Osteoblast (primary cell): ENCODE data around the gene GPR78. TPM values are rescaled to one million over a fixed set of nuclear protein-coding genes. Genes with fewer than 3 reads are reported as not detected.

Experiments used
- DNase-seq: peaks from one replicate; pipeline ENCODE4 v3.0.0; 2011; ENCODE audit warnings: low spot score, mixed read lengths; ENCODE audit not compliant: insufficient read length; ENCODE audit errors: missing footprints
- H2AFZ ChIP-seq: 2 replicates; pipeline ENCODE4 v1.6.0; 2011; ENCODE audit warnings: mild to moderate bottlenecking, low read length
- H3K27ac ChIP-seq: 2 replicates; pipeline ENCODE4 v1.5.1; 2011; ENCODE audit warnings: mild to moderate bottlenecking, low read depth, low read length, moderate library complexity
- H3K27me3 ChIP-seq: 2 replicates; pipeline ENCODE4 v1.6.0; 2012; ENCODE audit warnings: mild to moderate bottlenecking, control low read depth, inconsistent platforms, low read length, moderate library complexity; ENCODE audit not compliant: insufficient read depth
- H3K36me3 ChIP-seq: 2 replicates; pipeline ENCODE4 v1.5.1; 2011; ENCODE audit warnings: mild to moderate bottlenecking, low read length, control low read depth, moderate library complexity; ENCODE audit not compliant: insufficient read depth
- H3K4me1 ChIP-seq: 2 replicates; pipeline ENCODE4 v1.5.1; 2011; ENCODE audit warnings: mild to moderate bottlenecking, low read length, control low read depth, moderate library complexity; ENCODE audit not compliant: insufficient read depth
- H3K4me2 ChIP-seq: 2 replicates; pipeline ENCODE4 v1.6.0; 2011; ENCODE audit warnings: mild to moderate bottlenecking, low read length; ENCODE audit not compliant: insufficient read depth
- H3K4me3 ChIP-seq: fragments of 200-600 bp; sonication (generic); 3 replicates; pipeline ENCODE4 v1.5.1; 2012; ENCODE audit warnings: mild to moderate bottlenecking, low read length, inconsistent platforms; ENCODE audit not compliant: insufficient read depth
- H3K79me2 ChIP-seq: 2 replicates; pipeline ENCODE4 v1.6.0; 2012; ENCODE audit warnings: mild to moderate bottlenecking, low read length, control low read depth, inconsistent platforms; ENCODE audit not compliant: insufficient read depth
- H3K9me3 ChIP-seq: 2 replicates; pipeline ENCODE4 v1.5.1; 2011; ENCODE audit warnings: low read depth, low read length, control low read depth
- H4K20me1 ChIP-seq: 2 replicates; pipeline ENCODE4 v1.6.0; 2012; ENCODE audit warnings: mild to moderate bottlenecking, low read length, control low read depth; ENCODE audit not compliant: insufficient read depth
- CTCF ChIP-seq: IDR thresholded peaks from 2 replicates; pipeline ENCODE4 v1.5.1; 2011; ENCODE audit warnings: mild to moderate bottlenecking, low read depth, low read length, moderate library complexity; ENCODE audit errors: extremely low read depth
- total RNA-seq: library from RNA; depleted of rRNA; stranded (reverse); fragments of >200 nt; gene quantifications from 2 replicates; pipeline ENCODE4 v1.2.3, GENCODE V29; 2012

Gene GPR78
- total RNA-seq, 1 donor: 1.8 TPM

DNA sequence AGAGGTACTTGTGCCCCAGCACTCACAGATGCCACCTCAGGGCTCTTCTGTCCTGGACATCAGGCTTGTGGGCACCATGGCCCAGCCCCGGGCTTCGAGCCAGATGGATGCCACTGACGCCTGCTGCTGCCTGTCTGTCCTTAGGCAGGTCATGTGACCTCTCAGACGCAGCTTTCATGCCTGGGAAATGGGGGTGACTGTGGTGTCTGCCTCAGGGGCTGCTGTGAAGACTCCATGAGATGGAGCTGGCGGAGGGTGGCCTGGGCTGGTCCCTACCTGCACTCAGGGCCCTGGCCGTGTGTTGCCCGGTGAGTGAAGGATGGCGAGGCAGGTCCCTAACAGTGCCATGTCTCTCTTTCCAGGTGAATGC, 18.9 kb downstream of the GPR78 start:
- Histone ChIP-seq H2AFZ (no peak overlapping the region), H3K9me3 (no peaks in the 10 kb centered on the region), H3K4me2 (no peak overlapping the region), H3K36me3 (peaks cover 5% of the 10 kb centered on the region), H3K27ac (no peak overlapping the region), H3K27me3 (peaks cover 5% of the 10 kb centered on the region), H3K79me2 (no peaks in the 10 kb centered on the region), H3K4me1 (peaks cover 10% of the 10 kb centered on the region), H3K4me3 (no peak overlapping the region), H4K20me1 (peaks cover 59% of the 10 kb centered on the region)
- TF ChIP-seq CTCF: no peak
- no peak for DNase-seq

DNA sequence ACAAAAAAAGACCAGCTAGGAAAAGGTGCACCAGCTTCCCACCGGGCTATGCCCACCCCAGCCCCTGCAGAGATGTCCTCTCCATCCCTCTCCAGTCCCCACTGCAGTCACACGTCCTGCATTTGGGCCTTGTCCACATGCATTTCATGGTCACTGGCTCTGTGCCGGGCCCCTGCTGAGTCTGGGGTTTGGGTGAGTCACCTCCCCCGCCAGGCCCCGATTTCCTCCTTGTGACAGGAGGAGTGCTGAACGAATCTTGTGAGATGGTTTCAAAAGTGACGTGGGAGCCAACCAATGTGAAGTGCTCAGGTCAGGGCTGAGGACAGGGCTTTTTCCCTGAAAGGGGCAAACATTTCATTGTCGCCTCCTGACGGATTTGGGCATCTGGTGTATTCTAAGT, 19.5 kb downstream of the GPR78 start:
- no peak for TF ChIP-seq CTCF
- Histone ChIP-seq H3K4me1 (peaks cover 10% of the 10 kb centered on the region), H3K36me3 (peaks cover 5% of the 10 kb centered on the region), H4K20me1 (peaks cover 60% of the 10 kb centered on the region), H3K27me3 (peaks cover 5% of the 10 kb centered on the region), H3K4me2 (no peak overlapping the region), H2AFZ (no peak overlapping the region), H3K27ac (no peak overlapping the region), H3K4me3 (no peak overlapping the region), H3K79me2 (no peaks in the 10 kb centered on the region), H3K9me3 (no peaks in the 10 kb centered on the region)
- peak; percentile 96 for DNase-seq

DNA sequence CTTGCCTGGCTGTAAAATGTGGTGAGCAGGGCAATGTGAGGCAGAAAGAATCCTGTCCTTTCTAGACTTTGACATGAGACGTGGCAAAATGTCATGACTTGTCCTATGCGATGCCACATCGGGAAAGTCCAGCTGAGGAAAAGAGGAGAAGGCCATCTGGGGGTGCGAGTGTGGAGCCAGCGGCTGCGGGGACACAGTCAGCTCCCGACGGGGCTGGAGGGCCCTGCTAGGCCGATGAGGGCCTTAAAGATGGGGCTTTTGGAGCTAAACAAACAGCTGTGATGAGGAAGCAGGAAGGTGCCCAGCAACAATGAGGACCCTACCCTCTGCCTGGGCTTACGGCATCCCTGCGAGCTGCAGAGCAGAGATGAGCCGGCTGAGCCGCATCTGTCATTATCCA, 20.1 kb downstream of the GPR78 start:
- Histone ChIP-seq H3K27me3 (peaks cover 5% of the 10 kb centered on the region), H3K4me2 (no peak overlapping the region), H3K4me1 (peaks cover 8% of the 10 kb centered on the region), H2AFZ (no peak overlapping the region), H3K9me3 (no peaks in the 10 kb centered on the region), H3K27ac (no peak overlapping the region), H4K20me1 (peaks cover 59% of the 10 kb centered on the region), H3K4me3 (no peak overlapping the region), H3K79me2 (no peaks in the 10 kb centered on the region), H3K36me3 (peaks cover 5% of the 10 kb centered on the region)
- DNase-seq: no peak
- no peak for TF ChIP-seq CTCF

DNA sequence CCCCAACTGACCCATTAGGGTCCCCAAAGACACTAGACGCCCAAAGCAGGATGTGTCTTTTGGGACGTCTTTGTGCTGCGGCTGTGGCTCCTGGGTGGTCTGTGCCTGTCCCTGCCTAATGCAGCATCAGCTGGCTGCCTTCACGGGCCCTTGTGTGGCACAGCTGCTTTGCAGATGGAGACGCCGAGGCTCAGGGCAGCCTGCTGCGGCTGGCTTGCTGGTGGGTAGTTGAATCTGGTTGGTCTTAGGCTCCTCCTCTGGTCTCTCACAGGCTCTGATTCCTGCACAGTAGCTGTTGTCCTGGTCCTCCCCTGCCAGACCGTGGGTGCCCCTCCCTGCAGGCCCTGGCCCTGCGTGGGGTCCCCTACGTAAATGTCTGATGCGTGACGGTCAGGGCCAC, 20.5 kb downstream of the GPR78 start:
- Histone ChIP-seq H3K4me2 (no peak overlapping the region), H2AFZ (no peak overlapping the region), H4K20me1 (peaks cover 58% of the 10 kb centered on the region), H3K36me3 (peaks cover 5% of the 10 kb centered on the region), H3K4me3 (no peak overlapping the region), H3K9me3 (no peaks in the 10 kb centered on the region), H3K27ac (no peak overlapping the region), H3K4me1 (peaks cover 4% of the 10 kb centered on the region), H3K27me3 (peaks cover 5% of the 10 kb centered on the region), H3K79me2 (no peaks in the 10 kb centered on the region)
- DNase-seq: no peak
- TF ChIP-seq CTCF: no peak
